ENCODE data around the gene ANKDD1A.

The ANKDD1A gene

GRCh38 chr15:64970698-64971097 is 59.0 kb downstream of the ANKDD1A start:
- DNase-seq, result no peak

DNA sequence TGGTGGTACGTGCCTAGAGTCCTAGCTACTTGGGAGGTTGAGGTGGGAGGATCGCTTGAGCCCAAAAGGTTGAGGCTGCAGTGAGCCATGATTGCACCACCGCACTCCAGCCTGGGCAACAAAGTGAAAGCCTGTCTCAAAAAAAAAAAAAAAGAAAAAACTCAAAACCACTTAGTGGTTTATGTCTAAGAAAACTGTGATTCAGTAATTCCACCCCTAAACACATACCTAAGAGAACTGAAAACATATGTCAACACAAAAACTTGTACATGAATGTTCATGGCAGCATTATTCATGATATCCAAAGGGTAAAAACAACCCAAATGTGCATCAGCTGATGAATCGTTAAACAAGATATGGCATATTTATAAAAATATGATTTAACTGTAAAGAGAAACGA is 63.7 kb downstream of the ANKDD1A start:
- no peak for DNase-seq

- no peak for DNase-seq
Observed at GRCh38 chr15:64979252-64979710, 67.6 kb downstream of the ANKDD1A start.

- DNase-seq, result no peak
Observed at GRCh38 chr15:64981812-64982431, 70.2 kb downstream of the ANKDD1A start.

GRCh38 chr15:64982472-64982871 is 70.8 kb downstream of the ANKDD1A start:
- no peak for DNase-seq

DNA sequence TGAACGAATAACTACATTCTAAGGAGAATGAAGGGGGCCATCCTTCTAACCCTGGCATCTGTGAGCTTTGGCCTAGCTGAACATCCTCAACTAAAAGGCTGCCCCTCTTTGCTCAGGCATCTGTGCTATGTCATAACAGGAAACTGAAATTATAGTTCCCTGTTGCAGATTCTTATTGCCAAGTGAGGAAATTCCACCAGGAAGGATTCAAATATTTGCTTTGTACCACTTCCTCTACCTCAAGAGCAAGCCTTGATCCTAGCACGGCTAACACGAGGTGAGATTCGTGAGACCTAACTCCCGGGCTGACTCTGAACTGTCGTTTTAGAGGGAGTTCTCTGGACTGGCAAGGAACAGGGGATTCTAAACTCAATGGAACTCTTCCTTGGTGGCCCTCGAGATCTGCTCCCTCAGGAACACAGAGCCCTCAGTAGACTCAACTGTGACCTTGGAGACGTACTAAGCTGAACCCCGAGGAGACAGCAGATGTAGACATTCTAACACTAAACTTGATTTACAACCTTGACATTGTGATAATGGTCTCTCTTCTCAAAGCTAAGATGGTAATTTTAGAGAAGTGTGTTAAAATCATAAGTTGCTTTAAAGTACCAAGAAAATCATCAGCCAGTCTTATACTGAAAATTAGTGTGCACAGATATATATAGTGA is 73.8 kb downstream of the ANKDD1A start:
- no peak for DNase-seq

- no peak for DNase-seq
Observed at GRCh38 chr15:64987136-64987535, 75.4 kb downstream of the ANKDD1A start.

DNA sequence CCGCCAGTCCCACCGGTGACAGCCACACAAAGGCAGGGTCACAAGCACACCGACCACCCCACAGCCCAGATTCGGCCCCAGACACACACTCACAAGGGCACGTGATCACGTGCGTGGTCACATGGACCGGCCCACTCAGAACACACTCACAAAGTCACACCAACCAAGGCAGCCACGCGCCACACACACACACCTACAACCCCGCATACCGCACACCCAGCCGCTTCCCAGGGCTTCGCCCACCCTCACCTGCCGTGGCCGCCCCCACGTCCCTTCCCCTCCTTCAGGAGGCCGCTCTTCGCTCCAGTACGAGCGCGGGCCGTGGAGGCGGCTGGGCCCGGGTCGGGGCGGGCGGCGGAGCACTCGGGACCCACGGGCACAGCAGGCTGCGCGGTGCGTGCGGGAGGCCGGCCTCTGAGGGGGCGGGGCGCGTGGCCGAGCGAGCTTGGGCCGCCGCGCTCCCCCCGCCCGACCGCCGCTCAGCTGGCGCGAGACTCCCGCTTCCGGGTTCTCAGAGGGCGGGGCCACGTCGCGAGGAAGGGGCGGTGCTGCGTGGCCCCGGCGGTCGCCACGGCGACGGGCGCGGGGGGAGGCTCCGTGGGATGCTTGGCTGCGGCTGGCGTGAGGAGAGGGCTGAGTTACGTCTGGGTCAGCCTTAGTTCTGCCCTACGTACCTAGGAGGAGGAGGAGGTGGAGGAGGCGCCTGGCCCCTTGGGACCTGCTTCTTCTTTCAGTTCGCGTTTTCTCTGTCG is 77.9 kb downstream of the ANKDD1A start, which contains the start of gene SPG21:
Gene SPG21 (minus strand): TSS at position 499 of the 752 bp plus-strand sequence. CDS start 6,345 bp downstream, outside the sequence.
- no peak for DNase-seq

DNA sequence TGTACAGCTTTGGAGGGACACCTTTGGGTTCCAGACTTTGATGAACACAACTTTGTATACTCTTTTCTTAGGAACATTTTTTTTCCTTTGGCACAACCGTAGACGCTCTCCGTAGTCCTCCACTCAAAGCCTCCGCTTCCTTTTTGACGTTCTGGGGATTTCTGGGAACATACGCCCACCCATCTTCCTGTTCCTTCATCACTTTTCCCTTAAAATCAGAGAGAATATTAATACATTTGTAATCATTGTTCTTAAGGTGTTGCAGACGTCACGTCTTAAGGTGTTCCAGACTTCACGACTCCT is 78.4 kb downstream of the ANKDD1A start:
- no peak for DNase-seq

DNA sequence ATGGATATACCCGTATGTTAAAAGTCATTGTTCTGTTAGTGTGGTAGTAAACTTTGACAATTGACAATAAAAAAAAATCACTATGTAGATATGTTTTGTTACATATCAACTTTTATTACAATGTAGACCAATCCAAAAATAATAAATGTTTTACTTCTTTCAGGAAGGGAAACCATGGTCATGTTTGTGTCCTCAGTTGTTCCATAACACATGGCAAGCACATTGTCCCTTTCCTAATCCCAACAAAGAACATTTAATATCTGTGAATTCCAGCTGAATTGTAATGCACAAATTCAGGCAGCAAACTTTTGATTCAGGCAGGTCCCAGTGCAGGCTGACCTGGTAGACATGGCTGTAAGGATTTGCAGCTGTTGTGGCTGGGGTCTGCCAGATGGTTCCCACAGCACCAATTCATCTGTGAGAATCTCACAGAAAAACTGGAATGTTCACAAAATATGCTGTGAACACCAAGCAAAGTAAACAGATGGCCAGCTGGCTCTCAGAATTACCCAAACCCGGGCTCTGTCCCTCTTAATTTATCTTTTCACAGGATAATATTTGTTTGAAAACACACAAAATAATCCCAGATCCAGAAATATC is 79.9 kb downstream of the ANKDD1A start:
- no peak for DNase-seq

GRCh38 chr15:64993290-64993689 is 81.6 kb downstream of the ANKDD1A start:
- DNase-seq, result no peak

DNA sequence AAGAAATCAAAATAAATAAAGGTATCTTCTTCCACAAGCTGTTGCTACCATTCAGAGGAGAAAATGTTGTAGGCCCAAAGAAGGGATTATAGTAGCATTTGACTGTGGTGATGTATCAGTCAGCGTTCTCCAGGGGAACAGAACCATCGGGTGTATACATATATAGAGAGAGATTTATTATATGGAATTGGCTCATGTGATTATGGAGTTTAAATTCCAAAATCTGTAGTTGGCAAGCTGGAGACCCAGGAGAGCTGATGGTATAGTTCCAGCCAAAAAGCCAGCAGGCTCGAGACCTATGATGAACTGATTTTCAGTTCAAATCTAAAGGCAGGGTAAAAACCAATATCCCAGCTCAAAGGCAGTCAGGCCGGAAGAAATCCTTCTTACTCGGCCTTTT is 85.4 kb downstream of the ANKDD1A start:
- DNase-seq, result no peak

- no peak for DNase-seq
Observed at GRCh38 chr15:64997745-64998375, 86.2 kb downstream of the ANKDD1A start.

DNA sequence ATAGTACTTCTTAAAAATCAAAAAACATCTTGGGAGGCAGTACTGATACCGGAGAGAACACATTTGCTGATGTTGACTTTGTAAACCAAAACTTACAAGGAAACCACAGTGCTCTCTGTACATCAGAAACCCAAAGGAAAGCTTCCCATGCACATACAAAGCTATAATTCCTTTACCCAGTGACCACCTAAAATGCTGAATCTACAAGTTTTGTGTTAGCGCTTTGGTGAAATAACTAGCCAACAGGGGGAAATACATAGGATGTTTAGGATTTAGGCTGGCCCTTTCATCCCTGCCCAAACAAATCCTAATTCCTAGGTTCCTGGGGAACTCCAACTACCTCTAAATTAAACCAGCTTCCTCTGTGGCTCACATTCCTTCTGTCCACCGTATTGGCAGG is 93.3 kb downstream of the ANKDD1A start:
- DNase-seq, result no peak

GRCh38 chr15:65006876-65007275 is 95.2 kb downstream of the ANKDD1A start:
- no peak for DNase-seq
